Measurements from ENCODE around the gene TALDO1.

DNA sequence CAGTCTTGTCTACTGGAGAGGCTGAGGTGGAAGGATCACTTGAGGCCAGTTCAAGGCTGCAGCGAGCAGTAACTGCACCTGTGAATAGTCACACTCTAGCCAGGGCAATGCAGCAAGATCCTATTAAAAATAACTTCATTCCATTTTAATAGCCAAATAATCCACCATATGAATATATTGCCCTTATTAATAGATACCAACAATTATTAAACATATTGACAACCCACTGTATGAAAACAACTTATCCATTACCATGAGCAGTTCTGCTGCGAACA, 19.6 kb downstream of the TALDO1 start:
- TF ChIP-seq, protein P1, sequence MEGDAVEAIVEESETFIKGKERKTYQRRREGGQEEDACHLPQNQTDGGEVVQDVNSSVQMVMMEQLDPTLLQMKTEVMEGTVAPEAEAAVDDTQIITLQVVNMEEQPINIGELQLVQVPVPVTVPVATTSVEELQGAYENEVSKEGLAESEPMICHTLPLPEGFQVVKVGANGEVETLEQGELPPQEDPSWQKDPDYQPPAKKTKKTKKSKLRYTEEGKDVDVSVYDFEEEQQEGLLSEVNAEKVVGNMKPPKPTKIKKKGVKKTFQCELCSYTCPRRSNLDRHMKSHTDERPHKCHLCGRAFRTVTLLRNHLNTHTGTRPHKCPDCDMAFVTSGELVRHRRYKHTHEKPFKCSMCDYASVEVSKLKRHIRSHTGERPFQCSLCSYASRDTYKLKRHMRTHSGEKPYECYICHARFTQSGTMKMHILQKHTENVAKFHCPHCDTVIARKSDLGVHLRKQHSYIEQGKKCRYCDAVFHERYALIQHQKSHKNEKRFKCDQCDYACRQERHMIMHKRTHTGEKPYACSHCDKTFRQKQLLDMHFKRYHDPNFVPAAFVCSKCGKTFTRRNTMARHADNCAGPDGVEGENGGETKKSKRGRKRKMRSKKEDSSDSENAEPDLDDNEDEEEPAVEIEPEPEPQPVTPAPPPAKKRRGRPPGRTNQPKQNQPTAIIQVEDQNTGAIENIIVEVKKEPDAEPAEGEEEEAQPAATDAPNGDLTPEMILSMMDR (conservative IDR thresholded peaks at IDR 0.05 in 1 of 2, IDR thresholded peaks at IDR 0.05 in 1 of 2; ENCODE audit: low read depth in 1 of 2, low read length in 2 of 2) = no peak
- TF ChIP-seq EZH2 (IDR thresholded peaks at IDR 0.05; ENCODE audit: low read length, missing control alignments) = no peak
